HTR-8/SVneo (cell line): ENCODE measurements around the gene ZNF638.

Experiments used
- DNase-seq: peaks from one replicate; pipeline ENCODE4 v3.0.0; 2011; ENCODE audit warnings: low spot score, mixed read lengths; ENCODE audit not compliant: insufficient read length
- FAIRE-seq: peaks from 2 replicates; lab custom pipeline; 2011; peaks lifted over from hg19 to GRCh38; lab: Jason Lieb, UNC

ZNF638 gene

DNA sequence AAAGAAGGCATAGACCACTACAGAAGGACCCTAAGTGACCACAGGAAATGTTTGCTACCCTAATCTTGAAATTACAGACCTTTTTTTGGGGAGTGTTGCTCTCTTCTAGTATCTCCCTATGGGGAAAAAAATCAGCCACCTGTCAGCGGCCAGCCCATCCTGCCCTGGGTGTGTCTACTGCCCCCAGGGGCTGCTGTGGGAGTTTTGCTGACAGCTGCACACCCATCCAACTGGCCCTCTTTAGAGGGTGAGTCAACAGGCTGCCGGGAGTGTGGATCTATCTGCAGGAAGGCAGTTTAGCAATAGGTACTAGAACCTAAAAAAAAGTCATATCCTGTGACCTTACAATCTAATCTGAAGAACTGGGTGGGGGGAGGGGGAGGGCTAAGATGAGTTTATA, 121.0 kb downstream of the ZNF638 start:
- FAIRE-seq = peak; percentile 66
- peak; percentile 86 for DNase-seq

- FAIRE-seq (no peak), DNase-seq (no peak)
Measured at GRCh38 chr2:71453404-71454220, 122.0 kb downstream of the ZNF638 start, which contains the start of gene DYSF. Gene DYSF (plus strand): TSS chr2:71453561.

GRCh38 chr2:71454221-71455010, 122.8 kb downstream of the ZNF638 start:
- no peak for DNase-seq
- FAIRE-seq = no peak

DNA sequence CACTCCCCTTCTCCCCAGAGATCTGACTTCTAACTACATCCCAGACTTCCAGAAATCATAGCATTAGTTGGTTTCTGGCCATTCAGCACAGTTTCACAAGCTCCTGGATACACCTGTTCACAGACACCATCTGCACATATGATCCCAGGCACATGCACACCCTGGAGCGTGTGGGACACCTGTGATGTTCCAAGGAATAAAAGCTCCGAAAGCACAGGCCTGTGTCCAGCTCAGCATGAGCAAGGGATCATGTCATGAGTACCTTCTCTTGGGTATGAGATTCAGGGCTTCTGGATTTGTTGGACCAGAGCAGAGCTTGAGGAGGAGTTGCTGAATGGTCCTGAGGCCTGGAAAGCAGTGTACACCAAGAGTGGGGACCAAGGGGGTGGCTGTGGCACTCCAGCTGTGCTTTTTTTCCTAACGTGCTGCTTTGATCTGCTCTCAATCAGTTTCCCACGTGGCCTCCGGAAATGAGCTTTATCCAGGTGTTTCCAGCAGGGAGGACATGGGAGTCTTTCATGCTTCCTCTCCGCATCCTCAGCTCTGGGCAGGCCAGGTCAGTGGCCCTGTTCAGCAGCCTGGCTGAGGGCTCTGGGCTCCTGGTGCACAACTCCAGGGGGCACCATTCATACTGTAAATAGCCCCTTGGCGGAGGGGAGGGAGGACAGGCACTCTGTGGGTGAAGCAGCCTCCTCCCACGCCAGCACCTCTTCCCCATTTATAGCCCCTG, 123.6 kb downstream of the ZNF638 start:
- peak; percentile 31 for FAIRE-seq
- no peak for DNase-seq

- DNase-seq = no peak
- no peak for FAIRE-seq
Measured at GRCh38 chr2:71455741-71456569, 124.4 kb downstream of the ZNF638 start.

GRCh38 chr2:71456617-71457016, 125.0 kb downstream of the ZNF638 start:
- DNase-seq = no peak
- no peak for FAIRE-seq

GRCh38 chr2:71457123-71457915, 125.7 kb downstream of the ZNF638 start:
- no peak for FAIRE-seq

GRCh38 chr2:71457923-71458322, 126.3 kb downstream of the ZNF638 start:
- FAIRE-seq (no peak), DNase-seq (no peak)

More at GRCh38 chr2:71457123-71457915, 125.7 kb downstream of the ZNF638 start:
- DNase-seq = no peak

GRCh38 chr2:71458413-71459083, 127.0 kb downstream of the ZNF638 start:
- FAIRE-seq (peak; percentile 49), DNase-seq (no peak)

DNA sequence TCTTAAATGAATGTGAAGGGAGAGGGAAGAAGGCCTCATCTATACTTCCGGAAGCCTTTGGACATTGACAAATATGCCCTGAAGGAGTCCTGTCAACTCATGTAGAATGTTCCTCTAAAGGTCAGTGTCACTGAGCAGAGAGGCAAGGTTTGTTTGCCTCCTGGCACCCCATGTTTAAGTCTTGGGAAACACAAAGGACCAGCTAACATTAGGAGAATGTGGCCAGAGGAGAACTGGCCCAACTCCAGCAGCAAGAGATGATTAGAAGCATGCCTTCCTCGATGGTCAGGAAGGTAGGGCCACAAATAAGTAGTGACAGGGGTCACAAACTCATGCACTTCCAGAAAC, 127.5 kb downstream of the ZNF638 start:
- DNase-seq = no peak
- FAIRE-seq = peak; percentile 26

GRCh38 chr2:71460056-71460455, 128.5 kb downstream of the ZNF638 start:
- no peak for DNase-seq
- no peak for FAIRE-seq

- no peak for DNase-seq
- peak; percentile 13 for FAIRE-seq
Measured at GRCh38 chr2:71460595-71461303, 129.2 kb downstream of the ZNF638 start.

DNA sequence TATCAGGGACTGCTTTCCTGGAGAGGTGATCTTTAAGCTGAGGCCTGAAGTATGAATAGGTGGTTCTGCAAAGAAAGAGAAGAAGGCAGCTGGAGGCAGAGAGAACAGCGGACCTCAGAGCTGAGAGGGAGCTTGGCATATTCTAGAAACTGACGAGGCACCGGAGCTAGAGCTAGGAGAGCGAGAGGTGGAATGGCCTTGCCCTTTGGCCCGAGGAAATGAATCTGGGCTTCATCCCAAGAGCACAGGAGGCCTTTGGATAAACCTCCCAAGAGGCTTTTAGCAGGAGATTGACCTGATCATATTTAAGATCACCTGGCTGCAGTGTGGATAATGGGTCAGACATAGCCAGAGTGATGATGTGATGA, 129.7 kb downstream of the ZNF638 start:
- DNase-seq (no peak), FAIRE-seq (no peak)

DNA sequence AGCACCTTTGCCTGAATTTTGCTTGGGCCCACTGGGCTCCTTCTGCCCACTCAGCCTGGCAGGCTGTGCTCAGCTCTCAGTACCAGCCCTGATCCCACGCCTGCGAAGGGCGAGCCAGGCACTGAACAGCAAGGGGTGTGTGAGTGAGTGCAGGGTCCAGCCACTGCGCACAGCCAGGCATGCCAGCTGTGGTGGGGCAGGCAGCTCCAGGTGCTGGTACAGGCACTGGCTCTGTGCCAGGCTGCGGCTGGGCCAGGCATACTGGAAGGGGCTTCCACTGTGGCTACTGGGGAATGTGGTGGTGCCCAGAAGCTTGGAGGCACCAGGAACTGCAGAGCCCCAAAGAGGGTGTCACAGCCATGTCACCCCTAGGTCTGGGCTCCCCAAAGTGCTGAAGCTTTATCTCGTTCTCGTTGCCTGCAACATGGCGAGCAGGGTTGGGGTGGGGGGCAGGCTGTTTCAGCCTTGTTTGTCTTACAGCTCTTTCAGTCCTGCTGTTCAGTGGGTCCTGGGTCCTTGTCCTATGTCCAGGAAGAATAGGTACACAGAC, 130.5 kb downstream of the ZNF638 start:
- no peak for FAIRE-seq
- no peak for DNase-seq

DNA sequence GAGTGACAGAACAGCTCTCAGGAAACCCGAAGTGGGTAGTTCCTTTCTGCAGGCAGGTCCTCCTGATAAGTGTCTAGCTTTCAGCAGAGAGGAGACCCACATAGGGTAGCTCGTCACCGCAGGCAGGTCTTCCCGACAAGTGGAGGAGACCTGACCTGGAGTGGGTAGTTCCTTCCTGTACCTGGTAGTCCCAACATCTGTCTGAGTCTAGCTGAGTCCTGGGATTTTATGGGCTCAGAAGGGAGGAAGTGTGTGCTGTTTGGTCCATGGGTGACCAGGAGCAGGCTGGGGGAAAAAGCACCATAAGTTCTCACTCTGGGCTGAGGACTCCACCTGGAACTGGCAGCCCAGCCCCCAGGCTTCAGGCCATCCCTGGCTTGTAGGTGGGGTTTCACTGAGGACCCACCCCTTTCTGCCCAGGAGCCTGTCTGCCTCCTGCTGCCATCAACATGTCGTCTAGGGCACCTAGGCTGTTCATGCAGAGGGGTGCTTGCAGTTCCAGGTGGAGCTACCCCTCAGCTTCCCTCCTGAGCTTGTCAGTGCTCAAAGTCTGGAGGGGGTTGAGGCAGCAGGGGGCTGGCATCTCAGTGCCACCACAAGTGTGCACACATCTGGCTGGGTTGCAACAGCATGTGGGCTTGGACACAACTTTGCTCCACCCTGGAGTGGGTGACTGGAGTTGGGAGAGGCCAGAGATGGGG, 131.2 kb downstream of the ZNF638 start:
- no peak for FAIRE-seq
- DNase-seq = no peak

DNA sequence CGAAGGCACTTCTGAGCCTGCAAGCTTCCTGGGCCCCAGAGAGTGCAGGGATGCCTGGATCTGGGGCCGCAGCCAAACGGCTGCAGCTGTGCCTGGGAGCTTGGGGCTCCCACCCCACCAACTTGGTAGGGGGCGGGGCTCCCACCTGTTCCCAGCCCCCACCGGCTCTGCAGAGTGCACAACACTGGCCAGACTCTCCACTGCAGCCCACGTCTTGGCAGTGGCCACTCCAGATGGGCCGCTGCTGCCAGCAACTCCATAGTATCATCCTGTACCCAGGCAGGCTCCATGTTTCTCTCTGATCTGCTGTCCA, 131.7 kb downstream of the ZNF638 start:
- no peak for FAIRE-seq
- no peak for DNase-seq

DNA sequence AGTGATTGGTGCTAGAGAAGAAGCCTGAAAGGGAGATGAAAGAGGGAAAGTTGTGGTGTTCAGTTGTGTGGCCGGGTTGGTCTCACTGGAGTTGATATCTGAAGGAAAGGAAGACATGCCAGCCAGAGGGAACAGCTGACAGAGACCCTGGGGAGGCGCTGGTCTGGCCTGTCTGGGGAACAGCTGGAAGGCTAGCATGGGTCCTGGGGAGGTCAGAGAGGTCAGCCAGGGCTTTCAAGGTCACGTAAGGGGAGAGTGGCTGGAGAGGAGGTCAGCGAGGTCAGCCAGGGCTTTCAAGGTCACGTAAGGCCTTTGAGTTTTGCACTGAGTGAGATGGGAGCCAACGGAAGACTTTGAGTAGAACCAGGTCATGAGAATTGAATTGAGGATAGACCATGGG, 132.8 kb downstream of the ZNF638 start:
- no peak for DNase-seq
- FAIRE-seq = no peak
